SU-DHL-6 (cell line): ENCODE results near the gene ADPRHL1.

Experiments used
- H2AFZ ChIP-seq: fragments of 200-600 bp; sonication (generic); 2 replicates; pipeline ENCODE4 v1.6.1; 2014; ENCODE audit warnings: low read depth, mild to moderate bottlenecking, moderate library complexity, mixed read lengths, antibody characterized with exemption, low read length; ENCODE audit not compliant: severe bottlenecking
- H3F3A ChIP-seq: fragments of 200-600 bp; shearing (Covaris generic); 2 replicates; pipeline ENCODE4 v1.6.0; 2016; ENCODE audit warnings: antibody characterized with exemption, mild to moderate bottlenecking; ENCODE audit not compliant: insufficient read depth
- H3K27ac ChIP-seq: fragments of 200-600 bp; sonication (generic); 2 replicates; pipeline ENCODE4 v1.5.1; 2016; ENCODE audit warnings: low read depth, mild to moderate bottlenecking, low read length, moderate library complexity, mixed read lengths
- H3K27me3 ChIP-seq: fragments of 200-600 bp; sonication (generic), shearing (Covaris generic); 2 replicates; pipeline ENCODE4 v1.6.0; 2014; ENCODE audit warnings: mild to moderate bottlenecking, low read length
- H3K36me3 ChIP-seq: fragments of 200-600 bp; sonication (generic); 2 replicates; pipeline ENCODE4 v1.6.1; 2014; ENCODE audit warnings: mild to moderate bottlenecking, low read length, mixed read lengths
- H3K4me2 ChIP-seq: fragments of 300-600, 200-600 bp; shearing (Covaris generic), sonication (generic); 2 replicates; pipeline ENCODE4 v1.6.0; 2014; ENCODE audit warnings: low read length, low read depth, mild to moderate bottlenecking; ENCODE audit not compliant: poor library complexity, severe bottlenecking
- H3K4me3 ChIP-seq: fragments of 200-600 bp; sonication (generic); 2 replicates; pipeline ENCODE4 v1.5.1; 2014; ENCODE audit warnings: antibody characterized with exemption, low read length, mild to moderate bottlenecking, mixed read lengths; ENCODE audit not compliant: insufficient read depth, poor library complexity, severe bottlenecking
- H3K79me2 ChIP-seq: fragments of 200-600 bp; sonication (generic); 2 replicates; pipeline ENCODE4 v1.6.1; 2014; ENCODE audit warnings: mild to moderate bottlenecking, low read length, moderate library complexity; ENCODE audit not compliant: insufficient read depth
- H3K9ac ChIP-seq: fragments of 200-600 bp; sonication (generic); 2 replicates; pipeline ENCODE4 v1.7.0; 2014; ENCODE audit warnings: mild to moderate bottlenecking, low read length
- H3K9me2 ChIP-seq: fragments of 200-600 bp; sonication (generic); replicated peaks from 2 replicates; pipeline ENCODE4 v1.6.1; 2014; ENCODE audit warnings: low read length; ENCODE audit not compliant: insufficient read depth
- H3K9me3 ChIP-seq: fragments of 200-600 bp; sonication (generic); 2 replicates; pipeline ENCODE4 v1.6.1; 2014; ENCODE audit warnings: low read length, mixed read lengths; ENCODE audit not compliant: insufficient read depth
- H4K20me1 ChIP-seq: fragments of 200-600 bp; sonication (generic); 2 replicates; pipeline ENCODE4 v1.6.1; 2014; ENCODE audit warnings: low read depth, mild to moderate bottlenecking, antibody characterized with exemption, low read length, moderate library complexity, mixed read lengths
- EZH2phosphoT487 ChIP-seq: fragments of 200-600 bp; sonication (generic), shearing (Covaris generic); conservative IDR thresholded peaks from 2 replicates; pipeline ENCODE4 v1.6.1; 2018; ENCODE audit warnings: mild to moderate bottlenecking, antibody characterized with exemption, low read length, moderate library complexity, mixed read lengths
- TF ChIP-seq, protein P1 (sequence below): fragments of 200-600 bp; sonication (generic); IDR thresholded peaks from one replicate; pipeline ENCODE4 v1.5.1; 2017; ENCODE audit warnings: antibody characterized with exemption, mild to moderate bottlenecking, low read length, moderate library complexity; ENCODE audit not compliant: insufficient read depth, poor library complexity, severe bottlenecking

The ADPRHL1 gene

GRCh38 chr13:113421673-113422270, 31.5 kb downstream of the ADPRHL1 start:
- Histone ChIP-seq H3F3A (no peaks in the 10 kb centered on the region), H3K9ac (no peak overlapping the region), H3K27ac (no peak overlapping the region), H3K4me3 (no peak overlapping the region), H3K4me2 (no peak overlapping the region), H3K9me2 (no peaks in the 10 kb centered on the region), H4K20me1 (no peaks in the 10 kb centered on the region), H2AFZ (no peak overlapping the region), H3K79me2 (no peaks in the 10 kb centered on the region), H3K36me3 (no peaks in the 10 kb centered on the region), H3K27me3 (no peaks in the 10 kb centered on the region), H3K9me3 (no peaks in the 10 kb centered on the region)
- TF ChIP-seq EZH2phosphoT487, result no peak
- TF ChIP-seq, protein P1, sequence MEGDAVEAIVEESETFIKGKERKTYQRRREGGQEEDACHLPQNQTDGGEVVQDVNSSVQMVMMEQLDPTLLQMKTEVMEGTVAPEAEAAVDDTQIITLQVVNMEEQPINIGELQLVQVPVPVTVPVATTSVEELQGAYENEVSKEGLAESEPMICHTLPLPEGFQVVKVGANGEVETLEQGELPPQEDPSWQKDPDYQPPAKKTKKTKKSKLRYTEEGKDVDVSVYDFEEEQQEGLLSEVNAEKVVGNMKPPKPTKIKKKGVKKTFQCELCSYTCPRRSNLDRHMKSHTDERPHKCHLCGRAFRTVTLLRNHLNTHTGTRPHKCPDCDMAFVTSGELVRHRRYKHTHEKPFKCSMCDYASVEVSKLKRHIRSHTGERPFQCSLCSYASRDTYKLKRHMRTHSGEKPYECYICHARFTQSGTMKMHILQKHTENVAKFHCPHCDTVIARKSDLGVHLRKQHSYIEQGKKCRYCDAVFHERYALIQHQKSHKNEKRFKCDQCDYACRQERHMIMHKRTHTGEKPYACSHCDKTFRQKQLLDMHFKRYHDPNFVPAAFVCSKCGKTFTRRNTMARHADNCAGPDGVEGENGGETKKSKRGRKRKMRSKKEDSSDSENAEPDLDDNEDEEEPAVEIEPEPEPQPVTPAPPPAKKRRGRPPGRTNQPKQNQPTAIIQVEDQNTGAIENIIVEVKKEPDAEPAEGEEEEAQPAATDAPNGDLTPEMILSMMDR, result no peak

DNA sequence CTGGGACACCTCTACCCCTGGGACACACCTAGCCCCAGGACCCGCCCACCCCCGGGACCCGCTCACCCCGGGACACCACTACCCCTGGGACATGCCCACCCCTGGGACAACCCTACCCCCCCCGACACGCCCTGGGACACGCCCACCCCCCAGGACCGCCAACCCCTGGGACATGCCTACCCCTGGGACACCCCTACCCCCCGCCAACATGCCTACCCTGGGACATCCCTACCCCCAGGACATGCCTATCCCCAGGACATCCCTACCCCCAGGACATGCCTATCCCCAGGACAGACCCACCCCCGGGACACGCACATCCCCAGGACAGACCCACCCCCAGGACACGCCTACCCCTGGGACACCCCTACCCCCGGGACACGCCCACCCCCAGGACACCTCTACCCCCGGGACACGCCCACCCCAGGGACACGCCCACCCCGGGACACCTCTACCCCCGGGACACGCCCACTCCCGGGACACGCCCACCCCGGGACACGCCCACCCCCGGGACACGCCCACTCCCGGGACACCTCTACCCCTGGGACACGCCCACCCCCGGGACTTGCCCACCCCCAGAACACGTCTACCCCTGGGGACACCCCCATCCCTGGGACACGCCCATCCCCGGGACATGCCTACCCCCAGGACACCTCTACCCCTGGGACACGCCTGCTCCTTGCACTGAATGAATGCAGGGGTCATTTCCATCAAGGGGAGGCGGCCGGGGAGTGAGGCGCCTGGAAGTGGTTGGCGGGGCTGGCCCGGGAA, 32.3 kb downstream of the ADPRHL1 start:
- H3F3A ChIP-seq, result no peaks in the 10 kb centered on the region
- no peak overlapping the region for H3K9ac ChIP-seq
- no peak overlapping the region for H3K4me3 ChIP-seq
- H3K27me3 ChIP-seq, result no peaks in the 10 kb centered on the region
- no peak overlapping the region for H3K27ac ChIP-seq
- H3K79me2 ChIP-seq, result no peaks in the 10 kb centered on the region
- no peak overlapping the region for H3K4me2 ChIP-seq
- H2AFZ ChIP-seq, result no peak overlapping the region
- no peaks in the 10 kb centered on the region for H3K9me2 ChIP-seq
- TF ChIP-seq EZH2phosphoT487, result no peak
- TF ChIP-seq, protein P1, result no peak
- no peaks in the 10 kb centered on the region for H4K20me1 ChIP-seq
- no peaks in the 10 kb centered on the region for H3K36me3 ChIP-seq
- no peaks in the 10 kb centered on the region for H3K9me3 ChIP-seq

DNA sequence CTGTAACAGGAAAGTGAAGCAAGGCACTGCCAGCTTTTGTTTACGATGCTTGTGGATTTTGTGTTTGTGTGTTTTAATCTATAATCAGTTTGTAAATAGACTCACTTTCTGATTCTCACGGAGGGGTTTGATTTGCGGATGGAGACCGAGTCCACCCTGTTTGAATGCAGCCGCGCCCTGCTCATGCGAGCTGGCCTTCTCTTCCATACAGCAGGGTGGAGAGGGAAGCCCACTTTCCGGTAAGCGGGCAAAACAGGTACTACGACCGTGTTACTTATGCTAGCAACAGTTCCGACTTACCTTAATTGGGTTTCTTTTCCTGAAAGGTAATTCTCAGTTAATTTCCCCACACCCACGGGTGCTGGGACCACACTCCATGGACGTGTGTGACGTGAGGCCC, 33.1 kb downstream of the ADPRHL1 start:
- TF ChIP-seq, protein P1, result no peak
- TF ChIP-seq EZH2phosphoT487, result no peak
- Histone ChIP-seq H3K9ac (no peak overlapping the region), H3K9me3 (no peaks in the 10 kb centered on the region), H4K20me1 (no peaks in the 10 kb centered on the region), H3K9me2 (no peaks in the 10 kb centered on the region), H3K36me3 (no peaks in the 10 kb centered on the region), H3K4me2 (no peak overlapping the region), H3F3A (no peaks in the 10 kb centered on the region), H3K27ac (no peak overlapping the region), H2AFZ (no peak overlapping the region), H3K27me3 (no peaks in the 10 kb centered on the region), H3K79me2 (no peaks in the 10 kb centered on the region), H3K4me3 (no peak overlapping the region)
